IMR-90 (cell line): ENCODE data around the gene ERN1. TPM values are rescaled to one million over a fixed set of nuclear protein-coding genes. Genes with fewer than 3 reads are reported as not detected.

Experiments
- ATAC-seq: fragments of 200-7000 bp; cut with Tn5 transposase; 2 replicates; pipeline ENCODE4 v1.9.1; 2020; ENCODE audit warnings: low read depth, mild to moderate bottlenecking, moderate library complexity
- BruUV-seq: library from RNA; stranded (reverse); fragments of 400-500 nt; replicated peaks from 2 replicates; lab custom pipeline; 2021; lab: Mats Ljungman, UMichigan
- CTCF ChIA-PET: fragments of 300-600 bp; formaldehyde crosslinking; extraction: SDS; loops from one replicate; lab custom pipeline; 2021; ENCODE audit warnings: antibody characterized with exemption; lab: Yijun Ruan, JAX
- POLR2A ChIA-PET: fragments of 300-600 bp; sonication (Branson Sonifier 250); formaldehyde crosslinking; loops from one replicate; lab custom pipeline; 2022; ENCODE audit warnings: antibody characterized with exemption; ENCODE audit not compliant: unreplicated experiment; lab: Charles Lee
- DNase-seq: peaks from one replicate; pipeline ENCODE4 v3.0.0; 2013
- H2AFZ ChIP-seq: replicated peaks from 2 replicates; pipeline ENCODE3; 2013; ENCODE audit warnings: low read length, mild to moderate bottlenecking; ENCODE audit not compliant: poor library complexity
- H2AK5ac ChIP-seq: 2 replicates; pipeline ENCODE4 v1.6.1; 2013; ENCODE audit warnings: low read depth, low read length, inconsistent platforms
- H2AK9ac ChIP-seq: replicated peaks from 2 replicates; pipeline ENCODE3; 2013; ENCODE audit warnings: mild to moderate bottlenecking, low read depth, low read length, moderate library complexity; ENCODE audit not compliant: poor library complexity
- H2BK120ac ChIP-seq: 2 replicates; pipeline ENCODE4 v1.6.1; 2013; ENCODE audit warnings: low read depth, low read length, inconsistent platforms
- H2BK15ac ChIP-seq: 3 replicates; pipeline ENCODE4 v1.6.1; 2013; ENCODE audit warnings: low read depth, low read length, inconsistent platforms
- H2BK20ac ChIP-seq: 2 replicates; pipeline ENCODE4 v1.6.1; 2013; ENCODE audit warnings: low read depth, mild to moderate bottlenecking, inconsistent platforms, low read length, moderate library complexity
- H2BK5ac ChIP-seq: 2 replicates; pipeline ENCODE4 v1.6.1; 2013; ENCODE audit warnings: mild to moderate bottlenecking, low read depth, low read length, inconsistent platforms; ENCODE audit not compliant: poor library complexity, severe bottlenecking
- H3K14ac ChIP-seq: replicated peaks from 2 replicates; pipeline ENCODE4 v1.6.1; 2013; ENCODE audit warnings: low read depth, low read length, inconsistent platforms
- H3K18ac ChIP-seq: 2 replicates; pipeline ENCODE4 v1.6.1; 2013; ENCODE audit warnings: low read depth, low read length, control low read depth
- H3K23ac ChIP-seq: 2 replicates; pipeline ENCODE4 v1.6.1; 2013; ENCODE audit warnings: low read depth, low read length, inconsistent platforms
- H3K27ac ChIP-seq: 2 replicates; pipeline ENCODE4 v1.5.1; 2013; ENCODE audit warnings: mild to moderate bottlenecking, control low read depth, low read length; ENCODE audit not compliant: insufficient read depth
- H3K27me3 ChIP-seq: 2 replicates; pipeline ENCODE4 v1.6.1; 2013; ENCODE audit warnings: low read length; ENCODE audit not compliant: control insufficient read depth, insufficient read depth
- H3K36me3 ChIP-seq: 2 replicates; pipeline ENCODE4 v1.6.1; 2013; ENCODE audit warnings: low read length, mixed read lengths; ENCODE audit not compliant: control insufficient read depth, insufficient read depth
- H3K4ac ChIP-seq: 2 replicates; pipeline ENCODE4 v1.6.1; 2013; ENCODE audit warnings: low read depth, low read length, inconsistent platforms
- H3K4me1 ChIP-seq: 2 replicates; pipeline ENCODE4 v1.6.1; 2013; ENCODE audit warnings: low read length, mixed read lengths; ENCODE audit not compliant: control insufficient read depth, insufficient read depth
- H3K4me2 ChIP-seq: 2 replicates; pipeline ENCODE4 v1.6.1; 2013; ENCODE audit warnings: low read depth, mild to moderate bottlenecking, control low read depth, low read length, moderate library complexity
- H3K4me3 ChIP-seq: 2 replicates; pipeline ENCODE4 v1.5.1; 2013; ENCODE audit warnings: low read depth, mild to moderate bottlenecking, control low read depth, low read length, moderate library complexity; ENCODE audit not compliant: insufficient read depth
- H3K56ac ChIP-seq: 2 replicates; pipeline ENCODE4 v1.6.1; 2013; ENCODE audit warnings: low read length, inconsistent platforms; ENCODE audit not compliant: insufficient read depth; ENCODE audit errors: extremely low read depth
- H3K79me1 ChIP-seq, 2 experiments: 2 replicates each; pipeline ENCODE4 v1.6.1; 2013; ENCODE audit warnings: low read length in 2 of 2, inconsistent platforms in 1 of 2, low read depth in 1 of 2
- H3K9ac ChIP-seq: 2 replicates; pipeline ENCODE4 v1.6.1; 2013; ENCODE audit warnings: low read depth, low read length, control low read depth
- H3K9me1 ChIP-seq: 2 replicates; pipeline ENCODE4 v1.6.1; 2013; ENCODE audit warnings: low read length, inconsistent platforms; ENCODE audit not compliant: insufficient read depth
- H3K9me3 ChIP-seq: 2 replicates; pipeline ENCODE4 v1.6.1; 2013; ENCODE audit warnings: low read length; ENCODE audit not compliant: control insufficient read depth, insufficient read depth
- H4K20me1 ChIP-seq: 2 replicates; pipeline ENCODE4 v1.6.1; 2013; ENCODE audit warnings: low read length, inconsistent platforms; ENCODE audit not compliant: insufficient read depth
- H4K5ac ChIP-seq: 2 replicates; pipeline ENCODE4 v1.6.1; 2013; ENCODE audit warnings: mild to moderate bottlenecking, low read depth, low read length, control low read depth
- H4K8ac ChIP-seq, 2 experiments: 2 replicates each; pipeline ENCODE4 v1.6.1; 2013; ENCODE audit warnings: low read depth in 2 of 2, low read length in 2 of 2, control low read depth in 1 of 2, inconsistent platforms in 1 of 2
- H4K91ac ChIP-seq: 2 replicates; pipeline ENCODE4 v1.6.1; 2013; ENCODE audit warnings: low read depth, low read length, inconsistent platforms; ENCODE audit not compliant: insufficient read depth
- BHLHE40 ChIP-seq: fragments of 150-350 bp; IDR thresholded peaks from 2 replicates; pipeline ENCODE4 v1.6.1; 2016; ENCODE audit warnings: mild to moderate bottlenecking, low read depth, low read length
- CEBPB ChIP-seq: IDR thresholded peaks from 2 replicates; pipeline ENCODE4 v1.6.1; 2012; ENCODE audit warnings: low read depth, low read length, improper control_type of control experiment
- CHD1 ChIP-seq: IDR thresholded peaks from 2 replicates; pipeline ENCODE4 v1.6.1; 2012; ENCODE audit warnings: low read depth, low read length, improper control_type of control experiment
- MAZ ChIP-seq: IDR thresholded peaks from 2 replicates; pipeline ENCODE4 v1.6.1; 2012; ENCODE audit warnings: low read depth, mild to moderate bottlenecking, low read length, improper control_type of control experiment, moderate library complexity, borderline replicate concordance
- POLR2A ChIP-seq: IDR thresholded peaks from 2 replicates; pipeline ENCODE4 v1.6.1; 2012; ENCODE audit warnings: mild to moderate bottlenecking, low read depth, low read length
- RAD21 ChIP-seq: IDR thresholded peaks from 2 replicates; pipeline ENCODE4 v1.6.1; 2012; ENCODE audit warnings: low read length, improper control_type of control experiment
- WGBS, 2 experiments: methylation state at CpG; one replicate each; pipeline versions ENCODE4 v1.1.5 to v1.1.7; 2013; ENCODE audit warnings: missing lambda C conversion rate in 2 of 2; ENCODE audit not compliant: insufficient read length in 1 of 2; ENCODE audit errors: extremely low coverage in 2 of 2; 5-methylcytosine and 5-hydroxymethylcytosine counted together
- dilution Hi-C: fragments of 300-500 bp; cut with HindIII; formaldehyde crosslinking; loops from one replicate; pipeline ENCODE4 v1.14.3; 2018; ENCODE audit warnings: low sequenced_read_pairs; ENCODE audit not compliant: unreplicated experiment
- in situ Hi-C: fragments of 300-500 bp; cut with MboI; formaldehyde crosslinking; loops from 3 replicates; pipeline ENCODE4 v1.14.3; 2019; ENCODE audit warnings: low sequenced_read_pairs, inconsistent platforms, mixed read lengths
- intact Hi-C: fragments of 100-400 bp; cut with micrococcal nuclease; formaldehyde crosslinking; loops from 2 replicates; pipeline ENCODE4 v1.10.0; 2022
- polyA plus RNA-seq, 3 experiments: library from polyadenylated mRNA; depleted of rRNA; stranded (reverse); fragments of >200 nt; gene quantifications; 2 replicates each; pipeline ENCODE4 v1.2.3, GENCODE V29; 2012; ENCODE audit warnings: low replicate concordance in 1 of 3
- total RNA-seq: library from RNA; depleted of rRNA; stranded (reverse); fragments of >200 nt; gene quantifications from 2 replicates; pipeline ENCODE4 v1.2.3, GENCODE V29; 2012
- TF ChIP-seq, protein P1 (sequence below): fragments of 150-350 bp; IDR thresholded peaks from 2 replicates; pipeline ENCODE4 v1.6.1; 2017; ENCODE audit warnings: mild to moderate bottlenecking, antibody characterized with exemption, low read length, low read depth
- TF ChIP-seq, protein P2 (sequence below): fragments of 150-350 bp; IDR thresholded peaks from 2 replicates; pipeline ENCODE4 v1.6.1; 2016; ENCODE audit warnings: low read depth, mild to moderate bottlenecking, low read length, moderate library complexity, borderline replicate concordance

Gene ERN1
- total and polyA plus RNA-seq, 2 of the 4 experiments (the other 2 are of a cell fraction): 2.7 to 4.1 TPM

DNA sequence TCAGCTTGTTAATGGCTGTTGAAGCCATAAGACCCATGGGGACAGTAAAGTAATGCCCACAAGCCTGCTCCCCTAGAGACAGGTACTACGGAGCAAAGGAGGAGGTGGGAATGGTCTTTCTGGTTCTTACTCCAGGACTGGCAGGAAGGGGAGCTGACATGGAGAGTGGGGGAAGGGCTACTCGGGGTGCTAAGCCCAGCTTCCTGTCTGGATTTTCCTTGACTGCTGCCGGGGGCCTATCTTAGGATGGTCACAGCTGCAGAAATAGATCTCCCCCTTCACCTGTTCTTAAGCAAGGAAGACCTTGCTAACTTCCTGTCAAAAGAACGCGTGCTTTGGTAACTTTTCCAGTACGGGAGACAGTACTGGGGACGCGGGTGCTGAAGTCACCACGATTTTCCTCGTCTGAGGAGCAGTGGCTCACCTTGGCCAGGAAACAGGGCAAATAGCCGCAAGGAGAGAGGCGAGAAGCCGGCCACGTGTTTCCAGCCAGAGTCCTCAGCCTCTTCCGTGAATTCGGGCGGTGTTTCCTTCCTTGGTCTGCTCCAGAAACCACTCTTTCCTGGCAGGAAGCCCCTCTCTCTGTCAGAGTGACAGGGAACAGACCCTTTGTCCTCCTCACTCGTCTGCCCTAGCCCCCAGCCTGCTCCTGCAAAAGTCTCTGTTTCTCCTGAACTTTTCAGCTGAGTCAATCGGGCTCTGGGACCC, 132.4 kb downstream of the ERN1 start:
- Histone ChIP-seq H4K20me1 (no peaks in the 10 kb centered on the region), H2BK5ac (no peak overlapping the region), H3K27me3 (peaks cover 48% of the 10 kb centered on the region), H3K27ac (no peak overlapping the region), H3K9ac (no peak overlapping the region), H3K9me3 (no peaks in the 10 kb centered on the region), H3K4me1 (no peaks in the 10 kb centered on the region), H3K79me1 (no peaks in the 10 kb centered on the region), H3K56ac (no peak overlapping the region), H3K4me3 (no peak overlapping the region), H3K36me3 (no peaks in the 10 kb centered on the region), H3K9me1 (peaks cover 9% of the 10 kb centered on the region), H2BK120ac (no peak overlapping the region), H3K4ac (no peak overlapping the region), H2AK9ac (no peak overlapping the region), H2BK15ac (no peak overlapping the region), H4K91ac (no peak overlapping the region), H2BK20ac (no peak overlapping the region), H4K5ac (no peak overlapping the region), H4K8ac (no peak overlapping the region; a peak in 1 of 4 replicates), H2AFZ (peak overlapping the region; percentile 99), H3K4me2 (peak overlapping the region; percentile 92; the same call in 1 of the 2 replicates), H2AK5ac (no peak overlapping the region), H3K18ac (no peak overlapping the region), H3K14ac (no peak overlapping the region), H3K23ac (peak overlapping the region; percentile 34; the same call in 1 of the 2 replicates)
- dilution Hi-C loops: no loop called here
- no TSS peak for BruUV-seq
- intact Hi-C loops: no loop called here
- CTCF ChIA-PET: interaction anchor here (0.7 kb wide), 1 partner anchor 51 kb away, joined by 3 read pairs; no protein-coding TSS in a partner anchor
- POLR2A ChIA-PET: no interaction called here
- TF ChIP-seq POLR2A (no peak), RAD21 (no peak), BHLHE40 (no peak), CHD1 (no peak), CEBPB (no peak), MAZ (no peak)
- TF ChIP-seq, protein P1, sequence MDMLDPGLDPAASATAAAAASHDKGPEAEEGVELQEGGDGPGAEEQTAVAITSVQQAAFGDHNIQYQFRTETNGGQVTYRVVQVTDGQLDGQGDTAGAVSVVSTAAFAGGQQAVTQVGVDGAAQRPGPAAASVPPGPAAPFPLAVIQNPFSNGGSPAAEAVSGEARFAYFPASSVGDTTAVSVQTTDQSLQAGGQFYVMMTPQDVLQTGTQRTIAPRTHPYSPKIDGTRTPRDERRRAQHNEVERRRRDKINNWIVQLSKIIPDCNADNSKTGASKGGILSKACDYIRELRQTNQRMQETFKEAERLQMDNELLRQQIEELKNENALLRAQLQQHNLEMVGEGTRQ: no peak
- TF ChIP-seq, protein P2, sequence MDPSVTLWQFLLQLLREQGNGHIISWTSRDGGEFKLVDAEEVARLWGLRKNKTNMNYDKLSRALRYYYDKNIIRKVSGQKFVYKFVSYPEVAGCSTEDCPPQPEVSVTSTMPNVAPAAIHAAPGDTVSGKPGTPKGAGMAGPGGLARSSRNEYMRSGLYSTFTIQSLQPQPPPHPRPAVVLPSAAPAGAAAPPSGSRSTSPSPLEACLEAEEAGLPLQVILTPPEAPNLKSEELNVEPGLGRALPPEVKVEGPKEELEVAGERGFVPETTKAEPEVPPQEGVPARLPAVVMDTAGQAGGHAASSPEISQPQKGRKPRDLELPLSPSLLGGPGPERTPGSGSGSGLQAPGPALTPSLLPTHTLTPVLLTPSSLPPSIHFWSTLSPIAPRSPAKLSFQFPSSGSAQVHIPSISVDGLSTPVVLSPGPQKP: no peak
- in situ Hi-C loops: no loop called here
- no peak for DNase-seq
- 28% methylated on average over 8 of the region's 19 CpGs; no CpG with 5 or more reads in 1 of the 2 experiments for WGBS, 2 experiments
- ATAC-seq: no peak
